Loucy (cell line): ENCODE data around the gene SNCAIP.

Experiments used
- H2AFZ ChIP-seq: fragments of 200-600 bp; sonication (generic); 2 replicates; pipeline ENCODE4 v1.6.0; 2016; ENCODE audit warnings: antibody characterized with exemption, mild to moderate bottlenecking, low read length, moderate library complexity
- H3F3A ChIP-seq: fragments of 200-600 bp; 2 replicates; pipeline ENCODE4 v1.6.0; 2016; ENCODE audit warnings: antibody characterized with exemption, low read depth, mild to moderate bottlenecking
- H3K27me3 ChIP-seq: fragments of 200-600 bp; sonication (generic); 2 replicates; pipeline ENCODE4 v1.6.1; 2014; ENCODE audit warnings: low read length, mild to moderate bottlenecking; ENCODE audit not compliant: insufficient read depth, poor library complexity, severe bottlenecking
- H3K36me3 ChIP-seq: fragments of 200-600 bp; sonication (generic); 2 replicates; pipeline ENCODE4 v1.6.1; 2016; ENCODE audit warnings: low read length; ENCODE audit not compliant: insufficient read depth
- H3K4me1 ChIP-seq: fragments of 200-600 bp; sonication (generic); 2 replicates; pipeline ENCODE4 v1.5.1; 2014; ENCODE audit warnings: low read length, mild to moderate bottlenecking; ENCODE audit not compliant: insufficient read depth, poor library complexity, severe bottlenecking
- H3K4me2 ChIP-seq: fragments of 200-600 bp; sonication (generic); 2 replicates; pipeline ENCODE4 v1.6.0; 2014; ENCODE audit warnings: antibody characterized with exemption, low read length, low read depth, mild to moderate bottlenecking; ENCODE audit not compliant: poor library complexity, severe bottlenecking
- H3K4me3 ChIP-seq: fragments of 200-600 bp; sonication (generic); 2 replicates; pipeline ENCODE4 v1.5.1; 2014; ENCODE audit warnings: low read length, mild to moderate bottlenecking, mixed read lengths; ENCODE audit not compliant: poor library complexity, severe bottlenecking
- H3K79me2 ChIP-seq: fragments of 200-600 bp; sonication (generic); 2 replicates; pipeline ENCODE4 v1.6.1; 2014; ENCODE audit warnings: low read length; ENCODE audit not compliant: insufficient read depth
- H3K9ac ChIP-seq: fragments of 200-600 bp; sonication (generic); 2 replicates; pipeline ENCODE4 v1.6.0; 2014; ENCODE audit warnings: mild to moderate bottlenecking, low read depth, low read length, moderate library complexity; ENCODE audit not compliant: poor library complexity, severe bottlenecking
- H3K9me2 ChIP-seq: fragments of 200-600 bp; sonication (generic); replicated peaks from 2 replicates; pipeline ENCODE4 v1.6.1; 2016; ENCODE audit warnings: low read depth, low read length, mixed read lengths
- H3K9me3 ChIP-seq: fragments of 200-600 bp; sonication (generic); 2 replicates; pipeline ENCODE4 v1.6.1; 2014; ENCODE audit warnings: mild to moderate bottlenecking, antibody characterized with exemption, low read length, low read depth; ENCODE audit not compliant: insufficient read depth
- H4K20me1 ChIP-seq: fragments of 200-600 bp; sonication (generic); 2 replicates; pipeline ENCODE4 v1.6.0; 2014; ENCODE audit warnings: antibody characterized with exemption, low read length, mild to moderate bottlenecking; ENCODE audit not compliant: insufficient read depth, poor library complexity, severe bottlenecking
- EZH2phosphoT487 ChIP-seq: fragments of 200-600 bp; IDR thresholded peaks from 2 replicates; pipeline ENCODE4 v1.6.1; 2018; ENCODE audit warnings: antibody characterized with exemption, mild to moderate bottlenecking, moderate library complexity, borderline replicate concordance
- TF ChIP-seq, protein P1 (sequence below): fragments of 200-600 bp; sonication (generic); conservative IDR thresholded peaks from 2 replicates; pipeline ENCODE4 v1.5.1; 2014; ENCODE audit warnings: mild to moderate bottlenecking, antibody characterized with exemption, low read length

Gene SNCAIP

DNA sequence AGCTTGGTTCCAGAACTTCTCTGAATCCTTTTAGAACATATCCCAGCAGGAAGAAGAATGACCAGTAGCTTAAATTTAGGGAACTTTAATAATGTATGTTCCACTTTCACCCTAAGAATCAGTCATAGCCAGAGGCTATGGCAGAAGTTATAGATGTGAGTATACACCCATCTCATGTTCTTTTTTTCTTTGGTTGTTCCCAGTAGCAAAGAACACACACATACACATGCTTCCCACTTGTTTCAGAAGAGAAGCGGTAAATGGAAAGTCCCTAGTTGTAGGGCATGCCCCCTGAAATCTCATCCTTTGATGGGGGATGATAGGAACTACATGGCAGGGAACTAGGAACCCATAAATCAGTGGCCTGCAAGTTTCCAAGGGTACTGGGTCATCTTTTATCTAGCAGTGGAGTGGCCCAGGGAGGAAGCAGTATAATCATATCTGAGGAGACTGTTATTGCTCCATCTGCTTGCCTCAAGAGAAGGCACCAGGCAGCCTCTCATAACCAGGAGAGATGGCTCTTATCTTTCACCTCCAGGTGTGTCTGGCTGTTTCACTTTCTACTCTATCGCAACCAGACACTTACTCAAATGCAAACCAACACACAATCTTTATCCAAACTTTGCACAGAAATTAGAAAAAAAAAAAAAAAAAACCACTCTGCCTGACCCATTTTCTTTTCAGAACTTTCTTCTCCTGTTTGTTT lies 109.5 kb downstream of the SNCAIP start:
- Histone ChIP-seq H3K4me3 (no peak overlapping the region), H2AFZ (no peak overlapping the region), H4K20me1 (no peaks in the 10 kb centered on the region), H3K4me1 (no peaks in the 10 kb centered on the region), H3K9me3 (no peaks in the 10 kb centered on the region), H3K9ac (no peak overlapping the region), H3F3A (no peaks in the 10 kb centered on the region), H3K9me2 (no peaks in the 10 kb centered on the region), H3K36me3 (no peaks in the 10 kb centered on the region), H3K27me3 (no peaks in the 10 kb centered on the region), H3K79me2 (no peaks in the 10 kb centered on the region), H3K4me2 (no peak overlapping the region)
- no peak for TF ChIP-seq EZH2phosphoT487
- TF ChIP-seq, protein P1, sequence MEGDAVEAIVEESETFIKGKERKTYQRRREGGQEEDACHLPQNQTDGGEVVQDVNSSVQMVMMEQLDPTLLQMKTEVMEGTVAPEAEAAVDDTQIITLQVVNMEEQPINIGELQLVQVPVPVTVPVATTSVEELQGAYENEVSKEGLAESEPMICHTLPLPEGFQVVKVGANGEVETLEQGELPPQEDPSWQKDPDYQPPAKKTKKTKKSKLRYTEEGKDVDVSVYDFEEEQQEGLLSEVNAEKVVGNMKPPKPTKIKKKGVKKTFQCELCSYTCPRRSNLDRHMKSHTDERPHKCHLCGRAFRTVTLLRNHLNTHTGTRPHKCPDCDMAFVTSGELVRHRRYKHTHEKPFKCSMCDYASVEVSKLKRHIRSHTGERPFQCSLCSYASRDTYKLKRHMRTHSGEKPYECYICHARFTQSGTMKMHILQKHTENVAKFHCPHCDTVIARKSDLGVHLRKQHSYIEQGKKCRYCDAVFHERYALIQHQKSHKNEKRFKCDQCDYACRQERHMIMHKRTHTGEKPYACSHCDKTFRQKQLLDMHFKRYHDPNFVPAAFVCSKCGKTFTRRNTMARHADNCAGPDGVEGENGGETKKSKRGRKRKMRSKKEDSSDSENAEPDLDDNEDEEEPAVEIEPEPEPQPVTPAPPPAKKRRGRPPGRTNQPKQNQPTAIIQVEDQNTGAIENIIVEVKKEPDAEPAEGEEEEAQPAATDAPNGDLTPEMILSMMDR = no peak

DNA sequence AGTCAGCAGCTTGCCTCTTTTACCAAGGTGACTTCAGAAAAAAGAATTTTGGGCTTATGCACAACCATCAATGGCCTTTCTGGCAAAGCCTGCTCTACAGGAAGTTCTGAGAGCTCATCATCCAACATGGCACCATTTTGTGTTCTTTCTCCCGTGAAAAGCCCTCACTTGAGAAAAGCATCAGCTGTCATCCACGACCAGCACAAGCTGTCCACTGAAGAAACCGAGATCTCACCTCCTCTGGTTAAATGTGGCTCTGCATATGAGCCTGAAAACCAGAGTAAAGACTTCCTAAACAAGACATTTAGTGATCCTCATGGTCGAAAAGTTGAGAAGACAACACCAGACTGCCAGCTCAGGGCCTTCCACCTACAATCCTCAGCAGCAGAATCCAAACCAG lies 111.2 kb downstream of the SNCAIP start:
- H2AFZ ChIP-seq = no peak overlapping the region
- H3K9ac ChIP-seq = no peak overlapping the region
- no peak overlapping the region for H3K4me3 ChIP-seq
- H3K36me3 ChIP-seq = no peaks in the 10 kb centered on the region
- H3F3A ChIP-seq = no peaks in the 10 kb centered on the region
- H4K20me1 ChIP-seq = no peaks in the 10 kb centered on the region
- H3K9me3 ChIP-seq = no peaks in the 10 kb centered on the region
- H3K4me1 ChIP-seq = no peaks in the 10 kb centered on the region
- H3K4me2 ChIP-seq = no peak overlapping the region
- H3K79me2 ChIP-seq = no peaks in the 10 kb centered on the region
- TF ChIP-seq, protein P1 = no peak
- TF ChIP-seq EZH2phosphoT487 = no peak
- H3K27me3 ChIP-seq = no peaks in the 10 kb centered on the region
- no peaks in the 10 kb centered on the region for H3K9me2 ChIP-seq

DNA sequence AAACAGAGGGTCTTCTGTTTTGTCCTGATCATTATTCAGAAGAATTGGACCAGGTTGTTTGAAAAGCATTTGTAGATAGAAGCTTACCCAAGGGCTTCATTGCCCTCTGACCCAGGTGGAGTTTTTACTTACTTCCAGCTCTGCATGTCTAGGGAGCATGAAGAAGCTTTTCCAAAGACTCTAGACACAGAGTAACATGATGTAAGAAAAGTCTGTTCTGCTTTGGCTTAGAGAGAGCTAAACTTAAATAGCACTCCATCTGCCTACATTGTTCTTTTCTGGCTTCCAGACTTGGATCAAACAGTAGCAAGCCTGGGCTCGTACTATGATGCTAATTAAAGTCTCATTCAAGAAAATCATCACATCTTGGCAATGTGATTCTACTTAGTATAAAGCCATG lies 112.1 kb downstream of the SNCAIP start:
- Histone ChIP-seq H3K9me2 (no peaks in the 10 kb centered on the region), H3K79me2 (no peaks in the 10 kb centered on the region), H3K4me3 (no peak overlapping the region), H3K4me2 (no peak overlapping the region), H3F3A (no peaks in the 10 kb centered on the region), H4K20me1 (no peaks in the 10 kb centered on the region), H2AFZ (no peak overlapping the region), H3K9ac (no peak overlapping the region), H3K36me3 (no peaks in the 10 kb centered on the region), H3K27me3 (no peaks in the 10 kb centered on the region), H3K4me1 (no peaks in the 10 kb centered on the region), H3K9me3 (no peaks in the 10 kb centered on the region)
- TF ChIP-seq EZH2phosphoT487 = no peak
- TF ChIP-seq, protein P1 = no peak
